HG03108 (cell line): ENCODE data around the gene OR6S1.
A peak's percentile ranks its signal among the peaks of the same experiment; 100 is the strongest.

ENCODE experiments used
- ATAC-seq: cut with Tn5 transposase; IDR thresholded peaks from one replicate; pipeline ENCODE4 v1.9.1; 2021; ENCODE audit warnings: moderate library complexity; ENCODE audit not compliant: unreplicated experiment

The OR6S1 gene

GRCh38 chr14:20641591-20641990 lies at the start of gene OR6S1:
OR6S1 (minus strand) TSS chr14:20641691; CDS start chr14:20641691, 0 bp downstream.
- ATAC-seq = no peak

DNA sequence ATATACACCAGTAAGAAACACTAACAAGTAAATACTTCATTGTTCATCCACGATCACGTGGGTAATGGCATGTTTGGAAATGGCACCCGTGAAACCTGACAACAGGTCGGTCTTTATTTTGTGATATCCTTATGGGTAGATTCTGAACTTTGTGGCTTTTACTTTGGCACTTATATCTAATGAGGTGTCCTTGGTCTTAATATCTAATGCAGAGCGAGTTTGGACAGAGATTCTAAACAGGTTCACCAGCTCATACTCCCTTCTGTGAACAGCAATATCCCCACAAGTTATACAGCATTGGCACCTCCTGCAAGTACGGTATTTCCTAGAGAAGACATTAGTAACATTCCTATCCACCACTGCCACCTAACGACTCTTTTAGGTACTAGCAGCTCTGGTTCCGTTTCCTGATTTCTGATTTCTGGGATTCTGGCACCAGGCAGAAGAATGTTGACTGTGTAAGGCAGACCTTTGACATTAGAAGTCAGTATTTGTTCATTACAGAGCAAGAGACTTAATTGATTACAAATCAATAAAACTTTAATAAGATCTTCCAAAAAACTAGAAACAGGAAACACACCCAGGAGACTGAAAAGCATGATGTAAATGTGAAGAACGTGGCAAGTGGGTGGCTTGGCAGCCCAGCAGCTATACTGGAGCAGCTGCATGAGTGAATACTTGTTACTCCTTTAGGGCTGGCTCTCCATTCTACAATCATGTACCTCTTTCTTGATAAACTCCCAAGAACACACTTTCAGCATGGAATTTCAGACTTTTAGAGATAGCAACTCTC lies 49.6 kb upstream of the OR6S1 start:
- peak; percentile 88 for ATAC-seq

DNA sequence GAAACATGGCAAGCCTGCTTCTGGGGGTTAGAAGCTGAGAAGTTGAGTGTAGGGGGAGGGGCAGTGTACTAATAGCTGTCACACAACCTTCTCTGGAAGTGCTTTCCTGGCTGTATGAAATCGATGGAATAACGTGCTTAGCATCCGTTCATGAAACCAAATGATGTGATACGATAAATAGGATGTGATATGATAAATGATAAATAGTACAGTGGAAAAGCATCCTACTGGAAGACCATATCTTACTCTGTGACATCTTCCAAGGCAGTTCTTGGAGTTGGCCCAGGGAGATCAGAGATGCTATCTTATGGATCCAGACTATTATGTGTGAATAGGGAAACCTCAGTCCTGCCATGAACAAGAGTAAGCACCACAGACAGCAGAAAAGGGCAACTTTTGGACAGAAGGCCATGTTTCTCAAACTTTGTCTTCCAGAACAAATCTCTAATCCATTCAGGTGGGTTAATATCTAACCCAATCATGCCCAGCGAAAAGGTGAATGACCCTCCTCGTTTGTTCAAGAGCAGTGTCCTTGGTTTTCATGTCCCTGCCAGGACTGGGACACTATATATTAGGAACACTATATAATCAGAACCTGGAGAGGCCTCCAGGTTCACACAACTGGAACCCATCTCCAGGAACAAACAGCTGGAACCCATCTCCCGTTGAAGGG lies 46.8 kb upstream of the OR6S1 start, which contains the start of gene ANG:
TSS of gene ANG (plus strand) at position 598 of the 673 bp plus-strand sequence. CDS start 4,801 bp downstream, outside the sequence.
- ATAC-seq = no peak

DNA sequence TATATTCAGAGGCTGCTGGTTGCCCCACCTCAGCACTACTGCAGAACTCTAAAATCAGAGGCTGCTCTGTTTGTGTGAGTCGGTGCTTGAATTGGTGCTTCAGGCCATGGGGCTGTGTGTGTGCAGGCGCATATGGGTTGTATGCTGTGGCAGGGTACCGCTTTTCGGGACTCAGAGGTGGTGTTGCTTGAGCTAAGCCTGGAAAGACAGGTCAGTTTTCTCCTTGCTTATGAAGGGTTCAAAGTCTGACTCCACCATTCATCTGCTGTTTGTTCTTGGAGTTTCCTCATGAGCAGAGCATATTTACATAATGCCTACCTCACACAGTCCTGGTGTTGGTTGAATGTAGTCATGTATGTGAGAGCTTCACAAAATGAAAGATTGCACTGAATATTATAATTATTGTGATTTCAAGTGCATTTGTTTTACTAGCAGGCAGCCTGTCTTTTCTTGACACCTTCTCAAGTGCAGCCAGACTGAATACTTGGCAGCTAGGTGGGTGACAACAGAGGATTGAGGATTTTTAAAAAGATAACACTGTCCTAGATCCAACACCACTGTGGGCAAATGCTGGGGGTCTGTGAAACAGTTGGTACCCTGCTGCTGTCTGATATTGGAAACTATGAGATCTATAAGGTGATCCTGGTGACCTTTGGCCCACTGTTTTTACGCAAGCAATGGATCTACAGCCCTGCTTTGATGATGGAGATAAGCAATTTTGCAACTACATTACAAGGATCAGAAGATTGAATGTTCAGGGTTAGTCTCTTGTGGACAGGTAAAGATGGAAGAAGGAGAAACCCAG lies 46.1 kb upstream of the OR6S1 start:
- no peak for ATAC-seq

DNA sequence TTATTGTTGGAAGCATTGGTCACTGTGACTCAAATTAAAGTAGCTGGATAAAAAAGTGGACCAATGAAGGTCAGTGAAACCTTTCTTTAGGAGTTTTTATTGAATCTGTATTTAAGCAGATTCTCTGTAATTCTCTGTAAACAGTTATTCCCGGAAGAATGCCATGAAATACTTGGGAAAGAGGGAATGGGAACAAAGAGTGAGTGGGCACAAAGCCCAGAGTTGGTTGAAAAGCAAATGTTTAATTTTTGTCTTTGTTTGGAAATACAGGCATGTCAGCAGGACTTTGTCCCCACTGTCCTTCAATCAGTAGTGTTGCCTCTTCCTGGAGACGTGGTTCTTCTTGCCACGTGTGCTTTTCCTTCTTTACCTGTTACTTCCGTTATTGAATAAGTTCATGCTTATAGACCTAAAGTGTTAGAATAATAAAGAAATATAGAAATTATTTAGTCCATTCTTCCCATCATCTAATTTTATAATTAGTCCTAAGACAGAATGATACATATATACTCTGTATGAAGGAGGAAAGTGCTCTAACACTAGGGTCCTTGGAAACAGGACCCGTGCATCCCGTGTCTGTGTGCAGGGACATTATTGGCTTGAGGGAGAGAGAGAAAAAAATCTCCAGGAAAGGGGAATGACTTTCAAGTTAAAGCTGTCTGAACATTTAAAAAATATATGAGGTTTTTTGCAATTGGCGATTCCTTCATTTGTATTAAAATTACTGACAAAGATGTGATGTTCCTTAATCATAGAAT lies 45.1 kb upstream of the OR6S1 start:
- ATAC-seq = no peak

DNA sequence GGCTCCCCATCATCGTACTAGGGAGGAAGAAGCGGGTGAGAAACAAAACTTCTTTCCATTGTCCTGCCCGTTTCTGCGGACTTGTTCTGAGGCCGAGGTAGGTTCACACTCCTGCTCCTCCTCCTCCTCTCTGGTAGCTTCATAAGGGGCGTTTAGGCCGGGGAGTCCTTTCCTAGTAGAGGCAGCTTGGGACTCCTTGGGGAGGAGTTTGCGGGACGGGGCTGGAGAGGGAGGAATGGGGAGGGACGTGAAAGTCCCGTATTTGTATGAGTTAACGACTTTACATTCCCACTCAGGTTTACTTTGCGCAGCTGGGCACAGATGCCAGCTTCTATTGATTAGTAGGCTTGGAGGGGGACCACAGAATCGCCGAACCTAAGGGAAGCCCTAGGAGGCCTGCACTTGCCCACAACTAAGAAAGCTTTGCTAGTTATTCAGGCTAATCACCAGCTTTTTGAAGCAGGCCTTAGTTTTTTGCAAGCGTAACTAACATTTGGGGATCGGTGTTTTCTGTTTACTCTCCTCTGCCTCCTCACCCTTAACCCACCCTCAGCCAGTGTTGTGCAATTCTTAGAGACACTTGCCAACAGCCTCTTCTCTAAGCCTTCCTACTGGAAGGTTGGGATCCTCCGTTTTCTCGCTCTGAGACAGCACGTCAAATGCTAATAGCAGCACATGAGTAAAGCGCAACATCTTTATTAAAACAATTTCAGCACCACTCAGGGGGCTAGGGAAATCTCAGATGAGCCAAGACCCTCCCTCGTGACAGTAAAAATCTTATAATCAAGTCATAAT lies 43.4 kb upstream of the OR6S1 start:
- ATAC-seq = no peak

DNA sequence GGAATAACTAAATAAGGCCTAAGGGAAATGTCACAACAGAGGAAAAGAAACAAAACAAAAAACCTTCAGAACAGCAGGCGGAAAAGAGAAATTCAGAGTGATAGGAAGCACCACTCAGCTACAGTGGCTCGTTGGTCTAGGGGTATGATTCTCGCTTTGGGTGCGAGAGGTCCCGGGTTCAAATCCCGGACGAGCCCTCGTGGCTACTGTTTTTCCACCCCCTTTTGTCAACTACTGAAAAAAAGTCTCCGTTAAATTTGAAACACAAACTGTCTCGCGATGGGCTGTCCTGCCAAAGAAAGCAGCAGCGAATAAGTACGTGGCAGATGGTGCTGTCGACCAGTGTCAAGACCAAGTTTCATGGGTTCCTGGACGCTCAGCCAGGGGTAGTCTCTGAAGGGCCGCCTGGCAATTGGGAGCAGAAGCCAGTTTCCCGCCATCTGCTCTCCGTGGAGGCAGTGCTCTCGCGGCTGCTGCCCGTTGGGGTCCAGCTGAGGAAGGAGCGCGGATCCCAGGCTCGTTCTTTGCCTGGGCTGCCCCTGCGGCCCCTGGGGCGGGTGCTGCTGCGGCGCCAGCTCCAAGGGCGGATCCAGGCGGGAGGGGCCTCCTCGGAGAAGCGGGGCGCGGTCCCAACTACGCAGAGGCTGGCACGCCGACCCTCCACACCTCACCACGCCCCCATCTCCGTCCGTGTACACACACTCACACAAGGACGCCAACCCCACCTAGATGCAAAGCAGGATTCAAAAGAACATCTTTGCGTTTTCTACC lies 42.6 kb upstream of the OR6S1 start, which contains the start of gene RNASE4:
TSS of gene RNASE4 (plus strand) at position 670 of the 771 bp plus-strand sequence. CDS start 14,812 bp downstream, outside the sequence.
- no peak for ATAC-seq

DNA sequence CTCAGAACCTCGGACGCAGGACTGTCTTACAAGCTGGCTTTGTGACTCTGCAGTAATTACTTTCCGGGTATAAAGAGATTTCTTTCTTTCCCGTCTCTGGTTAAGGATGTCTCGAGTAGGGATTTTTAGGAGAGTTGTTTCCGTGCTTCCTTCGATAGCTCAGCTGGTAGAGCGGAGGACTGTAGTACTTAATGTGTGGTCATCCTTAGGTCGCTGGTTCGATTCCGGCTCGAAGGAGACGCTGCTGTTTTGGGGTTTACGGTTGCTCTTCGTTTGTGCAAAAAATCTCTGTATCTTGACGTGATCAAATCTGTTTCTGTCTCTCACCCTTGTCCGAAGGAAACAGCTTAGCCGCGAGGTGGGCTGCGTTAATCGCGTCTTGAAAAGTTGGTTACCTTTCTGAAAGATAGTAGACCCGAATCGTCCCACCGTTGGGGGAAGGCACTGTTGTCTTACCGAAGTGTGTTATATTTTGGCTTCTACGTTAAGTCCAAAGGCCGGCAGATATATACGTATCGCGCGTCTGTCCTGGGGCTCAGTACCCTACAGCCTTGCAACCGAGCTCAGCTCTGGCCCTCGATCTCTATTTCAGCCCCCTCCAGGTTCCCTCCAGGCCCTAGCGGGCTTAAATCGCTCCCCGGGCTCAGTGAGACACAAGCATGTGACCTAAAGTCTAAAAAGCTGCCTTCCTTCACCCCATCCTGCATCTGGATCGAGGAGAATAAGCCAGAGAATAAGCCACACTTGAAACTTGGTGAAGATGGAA lies 41.8 kb upstream of the OR6S1 start:
- peak; percentile 13 for ATAC-seq

- peak; percentile 42 for ATAC-seq
Measured at GRCh38 chr14:20682435-20683124, 41.1 kb upstream of the OR6S1 start.

- no peak for ATAC-seq
Measured at GRCh38 chr14:20682127-20682434, 40.6 kb upstream of the OR6S1 start.

DNA sequence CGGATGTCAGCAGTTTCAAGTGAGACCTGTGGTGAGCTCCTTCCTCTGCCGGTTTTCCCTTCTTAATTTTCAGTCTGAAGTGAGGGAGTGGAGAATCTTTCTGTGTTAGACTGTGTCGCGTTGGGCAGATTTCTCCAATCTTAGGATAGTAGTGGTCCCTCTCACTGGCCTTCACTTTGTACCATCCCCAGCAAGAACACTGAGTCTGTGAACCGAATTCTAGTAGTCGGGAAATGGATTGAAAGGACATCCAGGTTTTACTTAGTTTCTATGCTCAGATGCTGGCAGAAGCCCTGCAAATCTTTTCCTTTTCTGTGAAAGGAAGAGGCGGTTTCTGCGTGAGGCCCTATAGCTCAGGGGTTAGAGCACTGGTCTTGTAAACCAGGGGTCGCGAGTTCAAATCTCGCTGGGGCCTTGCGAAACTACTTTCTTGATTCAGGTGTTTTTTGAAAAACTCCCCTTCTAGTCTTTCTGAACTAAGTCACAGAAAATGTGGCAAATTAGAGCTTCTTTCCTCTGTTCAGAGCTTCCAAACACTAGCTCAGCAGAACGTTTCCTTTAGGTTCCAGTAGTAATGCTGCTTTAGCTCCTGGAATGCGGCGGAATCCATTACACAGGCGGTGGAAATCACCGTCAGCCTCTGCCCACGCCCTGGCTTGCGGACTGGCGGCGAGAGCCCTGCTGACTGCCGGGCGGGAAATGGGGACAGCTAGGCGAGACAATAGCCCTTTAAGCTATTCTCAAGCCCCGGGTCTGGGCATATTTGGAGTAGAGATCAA lies 40.0 kb upstream of the OR6S1 start:
- peak; percentile 20 for ATAC-seq

DNA sequence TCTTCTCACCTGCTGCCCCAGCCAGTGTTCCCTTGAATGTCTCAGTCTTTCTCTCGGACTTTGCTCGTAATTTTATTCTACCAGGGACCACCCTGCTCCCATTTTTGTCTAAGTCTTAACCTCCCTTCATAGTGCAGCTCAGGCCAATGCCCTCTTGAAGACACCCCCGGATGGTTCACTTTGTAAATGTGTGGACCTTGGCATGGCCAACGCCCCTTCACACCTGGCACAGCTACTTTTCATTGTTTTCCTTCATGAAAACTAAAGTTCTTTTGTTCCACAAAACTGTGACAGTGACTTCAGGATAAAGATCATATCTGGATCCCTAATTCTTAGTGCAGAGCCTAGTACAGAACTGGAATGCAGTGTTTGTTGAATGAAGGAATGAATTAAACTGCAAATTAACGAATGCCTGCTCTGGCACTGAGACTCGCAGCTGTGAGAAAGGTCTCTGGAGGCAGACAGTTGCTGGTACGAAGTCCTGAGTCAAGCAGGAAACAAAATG lies 39.4 kb upstream of the OR6S1 start:
- peak; percentile 25 for ATAC-seq

DNA sequence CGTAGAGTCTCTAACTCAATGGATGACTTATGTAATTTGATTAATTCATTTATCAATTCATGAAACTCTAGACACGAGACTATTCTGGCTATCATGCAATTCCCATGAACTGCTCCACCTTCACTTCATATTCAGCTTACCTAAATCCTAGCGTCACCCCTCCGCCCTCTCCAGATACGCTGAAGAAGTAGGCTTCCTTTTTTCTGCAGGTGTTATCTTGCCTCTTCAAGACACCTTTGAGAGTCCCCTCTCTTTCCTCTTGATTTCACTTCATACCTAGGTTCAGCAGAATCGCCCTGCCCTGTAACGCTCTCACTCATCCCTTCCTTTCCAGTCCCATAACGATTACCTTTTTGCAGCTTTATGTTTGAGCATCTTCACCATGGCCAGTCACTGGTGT lies 38.9 kb upstream of the OR6S1 start:
- no peak for ATAC-seq

DNA sequence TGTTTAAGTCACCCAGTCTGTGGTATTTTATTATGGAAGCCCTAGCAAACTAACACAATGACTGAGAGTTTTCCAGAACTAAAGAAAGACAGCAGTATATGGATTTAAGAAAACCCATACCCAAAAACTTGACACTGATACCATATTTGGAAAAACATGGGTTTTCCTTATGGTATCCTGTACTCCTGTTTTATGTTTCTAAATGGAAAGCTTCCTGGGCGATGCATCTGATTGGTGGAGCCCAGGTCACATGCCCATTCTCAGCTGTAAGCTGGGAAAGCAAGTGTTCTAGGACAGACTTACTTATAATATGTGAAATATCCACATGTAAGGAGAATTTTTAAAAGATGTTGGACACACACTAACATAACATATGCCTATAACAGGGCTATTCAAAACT lies 38.4 kb upstream of the OR6S1 start:
- ATAC-seq = no peak

DNA sequence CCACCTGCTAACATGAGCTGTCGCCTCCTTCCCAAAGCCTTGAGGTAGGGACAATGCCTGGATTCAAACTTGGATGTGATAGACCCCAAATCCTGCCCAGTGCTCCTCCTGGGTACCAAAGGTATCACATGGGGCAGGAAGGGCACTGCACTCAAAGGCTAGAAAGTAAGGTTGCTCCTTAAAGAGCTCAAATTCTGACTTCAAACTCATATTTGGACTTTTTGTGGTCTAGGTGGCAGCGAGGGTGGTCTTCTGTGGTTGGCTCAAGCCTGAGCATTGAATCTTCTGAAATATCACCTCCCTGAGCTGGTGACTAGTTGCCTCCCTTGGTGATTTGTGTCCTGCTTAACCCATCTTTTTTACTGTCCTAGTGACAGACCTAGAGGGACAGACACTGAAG lies 34.6 kb upstream of the OR6S1 start:
- ATAC-seq = no peak

- ATAC-seq = no peak
Measured at GRCh38 chr14:20675669-20676068, 34.2 kb upstream of the OR6S1 start.
